Colonic mucosa (tissue), 4 donors: ENCODE data around the gene GARIN3. TPM values are rescaled to one million over a fixed set of nuclear protein-coding genes. Genes with fewer than 3 reads are reported as not detected.

Experiments used
- DNase-seq: peaks from one replicate; pipeline ENCODE4 v3.0.0-alpha.2; 2020
- H3K27ac ChIP-seq: fragments of 200-600 bp; one replicate; pipeline ENCODE4 v1.8.0; 2021
- H3K27me3 ChIP-seq: fragments of 200-600 bp; one replicate; pipeline ENCODE4 v1.8.0; 2021
- H3K36me3 ChIP-seq: fragments of 200-600 bp; one replicate; pipeline ENCODE4 v1.8.0; 2021
- H3K4me1 ChIP-seq: fragments of 200-600 bp; one replicate; pipeline ENCODE4 v1.8.0; 2021; ENCODE audit warnings: mild to moderate bottlenecking
- H3K4me3 ChIP-seq: fragments of 200-600 bp; one replicate; pipeline ENCODE4 v1.8.0; 2021
- H3K9ac ChIP-seq, 2 donors: one replicate each; pipeline ENCODE4 v1.7.0; 2013; ENCODE audit warnings: control low read depth in 2 of 2, low read depth in 2 of 2, low read length in 2 of 2
- H3K9me3 ChIP-seq: fragments of 200-600 bp; one replicate; pipeline ENCODE4 v1.8.0; 2021
- CTCF ChIP-seq: fragments of 200-600 bp; IDR thresholded peaks from one replicate; pipeline ENCODE4 v1.8.0; 2022; ENCODE audit warnings: antibody characterized with exemption, mild to moderate bottlenecking
- intact Hi-C: fragments of 100-400 bp; cut with DNase I; formaldehyde crosslinking; loops from one replicate; pipeline ENCODE4 v1.14.1; 2022
- total RNA-seq, 2 donors: library from RNA; stranded (reverse); fragmentation: NEBNext Ultra II Directional in 1 of 2; extraction: Animal tissue kit (Norgen Biotek cat#: 25700) in 1 of 2; gene quantifications; one replicate each; pipeline ENCODE4 v1.2.1, GENCODE V29; 2021
- donor health status: healthy.
- donor health status: DM: no; HTN: no; CAD: no.
- donor health status: DM: no; HTN: no; CAD: no.

GARIN3 gene
- total RNA-seq: not detected

- TF ChIP-seq CTCF: no peak
- H3K27me3 ChIP-seq: no peaks in the 10 kb centered on the region
- H3K36me3 ChIP-seq: no peaks in the 10 kb centered on the region
- H3K9ac ChIP-seq: no peak within 1 kb of the TSS
- no peaks in the 10 kb centered on the region for H3K4me1 ChIP-seq
- no peaks in the 10 kb centered on the region for H3K9me3 ChIP-seq
- no peak within 1 kb of the TSS for H3K27ac ChIP-seq
- H3K4me3 ChIP-seq: no peak within 1 kb of the TSS
- intact Hi-C loops: no loop called here
- no peak for DNase-seq
These were observed at the start of gene GARIN3 for GRCh38 chr5:157166214-157167213. TSS of gene GARIN3 (minus strand) at chr5:157166264. CDS start at chr5:157166168, 96 bp downstream.

- H3K9me3 ChIP-seq: no peaks in the 10 kb centered on the region
- no peak overlapping the region for H3K27ac ChIP-seq
- no peak for DNase-seq
- H3K4me3 ChIP-seq: no peak overlapping the region
- H3K27me3 ChIP-seq: no peaks in the 10 kb centered on the region
- H3K9ac ChIP-seq: no peak overlapping the region
- no peaks in the 10 kb centered on the region for H3K4me1 ChIP-seq
- intact Hi-C loops: no loop called here
- TF ChIP-seq CTCF: no peak
- no peaks in the 10 kb centered on the region for H3K36me3 ChIP-seq
These were observed 49.6 kb upstream of the GARIN3 start for GRCh38 chr5:157215514-157216167.

- no peak for DNase-seq
- no peaks in the 10 kb centered on the region for H3K4me1 ChIP-seq
These were observed 48.9 kb upstream of the GARIN3 start for GRCh38 chr5:157214861-157215513.

GRCh38 chr5:157214415-157214814 is 48.4 kb upstream of the GARIN3 start:
- Histone ChIP-seq H3K27ac (no peak overlapping the region), H3K9ac (no peak overlapping the region), H3K9me3 (no peaks in the 10 kb centered on the region), H3K36me3 (no peaks in the 10 kb centered on the region), H3K4me1 (no peaks in the 10 kb centered on the region), H3K27me3 (no peaks in the 10 kb centered on the region), H3K4me3 (no peak overlapping the region)
- no peak for DNase-seq
- intact Hi-C loops: no loop called here
- TF ChIP-seq CTCF: no peak

More at GRCh38 chr5:157214861-157215513, 48.9 kb upstream of the GARIN3 start:
- Histone ChIP-seq H3K27ac (no peak overlapping the region), H3K9ac (no peak overlapping the region), H3K4me3 (no peak overlapping the region), H3K36me3 (no peaks in the 10 kb centered on the region), H3K27me3 (no peaks in the 10 kb centered on the region), H3K9me3 (no peaks in the 10 kb centered on the region)
- TF ChIP-seq CTCF: no peak
- intact Hi-C loops: no loop called here

- Histone ChIP-seq H3K9me3 (no peaks in the 10 kb centered on the region), H3K36me3 (no peaks in the 10 kb centered on the region), H3K4me1 (no peaks in the 10 kb centered on the region), H3K27me3 (no peaks in the 10 kb centered on the region), H3K4me3 (no peak overlapping the region), H3K27ac (no peak overlapping the region), H3K9ac (no peak overlapping the region)
- DNase-seq: no peak
- intact Hi-C loops: no loop called here
- TF ChIP-seq CTCF: no peak
These were observed 47.6 kb upstream of the GARIN3 start for GRCh38 chr5:157213527-157214243.
